GDM1 (cell line): ENCODE results near the gene RINT1.
"Not testable (repeated sequence)": the region's sequence is repeated elsewhere in the genome, so short reads cannot be mapped to it uniquely, and the experiment has no call there.

Experiments used
- DNase-seq: peaks from one replicate; lab custom pipeline; 2025; lab: John Stamatoyannopoulos, UW

Gene RINT1

GRCh38 chr7:105532709-105533460, 884 bp downstream of the RINT1 start:
- DNase-seq: no peak

- DNase-seq: peak; percentile 9
Observed at GRCh38 chr7:105538339-105538738, 6.3 kb downstream of the RINT1 start.

- no peak for DNase-seq
Observed at GRCh38 chr7:105559926-105560325, 27.9 kb downstream of the RINT1 start.

- DNase-seq: no peak
Observed at GRCh38 chr7:105565190-105565589, 33.2 kb downstream of the RINT1 start.

- DNase-seq: no peak
Observed at GRCh38 chr7:105567024-105567423, 35.0 kb downstream of the RINT1 start.

GRCh38 chr7:105567821-105568220, 35.8 kb downstream of the RINT1 start:
- no peak for DNase-seq

GRCh38 chr7:105571891-105572290, 39.9 kb downstream of the RINT1 start:
- DNase-seq: no peak

GRCh38 chr7:105577251-105577650, 45.2 kb downstream of the RINT1 start:
- no peak for DNase-seq

- DNase-seq: no peak
Observed at GRCh38 chr7:105578496-105578895, 46.5 kb downstream of the RINT1 start.

GRCh38 chr7:105580022-105580740, 48.2 kb downstream of the RINT1 start:
- DNase-seq: no peak

GRCh38 chr7:105581066-105581811, 49.2 kb downstream of the RINT1 start, which contains the start of gene EFCAB10:
EFCAB10 (minus strand) TSS chr7:105581493; CDS start chr7:105581463, 30 bp downstream.
- no peak for DNase-seq

- DNase-seq: no peak
Observed at GRCh38 chr7:105583061-105583460, 51.1 kb downstream of the RINT1 start.

GRCh38 chr7:105584165-105584564, 52.2 kb downstream of the RINT1 start:
- DNase-seq: no peak

GRCh38 chr7:105585850-105586500, 54.0 kb downstream of the RINT1 start:
- DNase-seq: no peak

- no peak for DNase-seq
Observed at GRCh38 chr7:105587909-105588635, 56.1 kb downstream of the RINT1 start.

- DNase-seq: peak; percentile 33
Observed at GRCh38 chr7:105589356-105590077, 57.5 kb downstream of the RINT1 start.

- DNase-seq: no peak
Observed at GRCh38 chr7:105590793-105591192, 58.8 kb downstream of the RINT1 start.

GRCh38 chr7:105591522-105591921, 59.5 kb downstream of the RINT1 start:
- DNase-seq: no peak

GRCh38 chr7:105594034-105594433, 62.0 kb downstream of the RINT1 start:
- no peak for DNase-seq

- no peak for DNase-seq
Observed at GRCh38 chr7:105596866-105597265, 64.9 kb downstream of the RINT1 start.

- DNase-seq: not testable (repeated sequence)
Observed at GRCh38 chr7:105599080-105599479, 67.1 kb downstream of the RINT1 start.
